Common myeloid progenitor, CD34-positive (primary cell): ENCODE results near the gene CCDC187.

Experiments used
- CTCF ChIA-PET: fragments of 350-600 bp; sonication (Branson Sonifier 250); formaldehyde crosslinking; loops from one replicate; lab custom pipeline; 2021; ENCODE audit warnings: antibody characterized with exemption; lab: Charles Lee
- POLR2A ChIA-PET: fragments of 350-600 bp; sonication (Branson Sonifier 250); formaldehyde crosslinking; loops from one replicate; lab custom pipeline; 2021; ENCODE audit warnings: antibody characterized with exemption; lab: Charles Lee
- DNase-seq, 3 donors: peaks; one replicate each; pipeline versions ENCODE4 v3.0.0 to v3.0.0-alpha.2; 2013
- H3K27ac ChIP-seq, 2 experiments: 1 replicate in 1 of 2; 2 replicates in 1 of 2; pipeline ENCODE4 v1.7.0; 2013; ENCODE audit warnings: inconsistent platforms in 2 of 2, low read length in 2 of 2, mild to moderate bottlenecking in 2 of 2, low read depth in 1 of 2, moderate library complexity in 1 of 2; ENCODE audit not compliant: severe bottlenecking in 2 of 2, insufficient read depth in 1 of 2, poor library complexity in 1 of 2
- H3K27me3 ChIP-seq, 5 experiments: replicated peaks in 2 of 5; 1 replicate in 3 of 5; 2 replicates in 2 of 5; pipeline versions ENCODE4 v1.6.1 to v1.7.0; 2013; ENCODE audit warnings: low read length in 4 of 5, mild to moderate bottlenecking in 2 of 5, moderate library complexity in 2 of 5, inconsistent platforms in 1 of 5; ENCODE audit not compliant: insufficient read depth in 5 of 5, control insufficient read depth in 4 of 5
- H3K36me3 ChIP-seq, 4 experiments: 1 replicate in 2 of 4; 2 replicates in 2 of 4; pipeline versions ENCODE4 v1.6.1 to v1.7.0; 2013; ENCODE audit warnings: low read length in 3 of 4, control low read depth in 1 of 4, mild to moderate bottlenecking in 1 of 4; ENCODE audit not compliant: control insufficient read depth in 4 of 4, insufficient read depth in 4 of 4
- H3K4me1 ChIP-seq, 4 experiments: 1 replicate in 3 of 4; 2 replicates in 1 of 4; pipeline versions ENCODE4 v1.6.1 to v1.7.1; 2013; ENCODE audit warnings: low read length in 3 of 4, mild to moderate bottlenecking in 3 of 4, control low read depth in 1 of 4, inconsistent platforms in 1 of 4, moderate library complexity in 1 of 4; ENCODE audit not compliant: control insufficient read depth in 4 of 4, insufficient read depth in 4 of 4; ENCODE audit errors: control extremely low read depth in 1 of 4
- H3K4me3 ChIP-seq, 7 experiments: 1 replicate in 4 of 7; 2 replicates in 3 of 7; pipeline versions ENCODE4 v1.5.1 to v1.7.0; 2013; ENCODE audit warnings: mild to moderate bottlenecking in 7 of 7, low read length in 6 of 7, moderate library complexity in 6 of 7, inconsistent platforms in 2 of 7, low read depth in 2 of 7, control low read depth in 1 of 7; ENCODE audit not compliant: insufficient read depth in 4 of 7, control insufficient read depth in 1 of 7; ENCODE audit errors: extremely low read depth in 1 of 7
- H3K9me3 ChIP-seq, 5 experiments: 1 replicate in 4 of 5; 2 replicates in 1 of 5; pipeline versions ENCODE4 v1.6.1 to v1.7.1; 2013; ENCODE audit warnings: low read length in 4 of 5, mild to moderate bottlenecking in 2 of 5, inconsistent platforms in 1 of 5, low read depth in 1 of 5, moderate library complexity in 1 of 5; ENCODE audit not compliant: control insufficient read depth in 4 of 5, insufficient read depth in 2 of 5; ENCODE audit errors: control extremely low read depth in 1 of 5
- WGBS: methylation state at CpG from one replicate; pipeline ENCODE4 v1.1.5; 2013; ENCODE audit not compliant: insufficient coverage; 5-methylcytosine and 5-hydroxymethylcytosine counted together

CCDC187 gene

DNA sequence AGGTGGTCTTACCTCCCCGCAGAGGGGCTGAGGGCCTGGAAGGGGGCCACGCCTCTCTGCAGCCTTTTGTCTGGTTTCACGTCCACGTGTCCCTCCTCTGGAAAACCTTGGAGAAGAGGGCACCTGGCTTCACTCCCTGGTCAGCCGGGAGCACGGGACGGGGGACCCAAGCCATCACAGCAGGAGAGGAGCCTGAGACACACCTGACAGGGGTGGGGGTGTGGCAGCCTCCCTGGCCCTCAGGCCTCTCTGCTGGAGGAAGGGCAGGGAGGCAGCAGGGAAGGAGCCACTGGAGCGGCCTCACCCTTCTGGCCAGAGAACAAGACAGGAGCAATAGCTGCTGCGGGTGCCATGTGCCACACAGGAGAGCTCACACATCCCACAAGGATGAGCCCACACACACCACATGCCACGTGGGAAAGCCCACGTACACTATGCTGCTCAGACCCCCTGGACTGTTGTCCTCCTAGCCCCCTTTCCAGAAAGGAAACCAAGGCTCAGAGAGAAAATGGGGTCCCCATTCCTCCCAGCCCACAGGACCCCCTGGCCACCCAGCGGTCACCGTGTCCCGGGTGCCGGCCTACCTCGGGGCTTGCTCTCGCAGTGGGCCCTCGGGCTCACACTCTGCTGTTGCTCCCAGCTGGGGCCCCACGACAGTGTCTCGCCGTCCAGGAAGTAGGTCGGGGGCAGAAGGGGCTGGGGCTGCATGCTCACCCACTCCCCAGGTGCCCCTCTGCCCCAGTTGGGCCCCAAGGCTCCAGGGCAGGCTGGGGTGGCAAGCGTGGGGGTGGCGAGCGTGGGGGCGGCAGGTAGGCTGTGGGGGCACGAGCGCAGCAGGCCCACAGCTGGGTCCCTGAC, 18.2 kb downstream of the CCDC187 start:
- ChIA-PET CTCF (interaction anchor here (0.8 to 1.5 kb wide), 6 partner anchors 12 to 144 kb away, joined by 3 read pairs; no protein-coding TSS in a partner anchor), POLR2A (no interaction called here)
- 86% methylated on average over 23 of the region's 28 CpGs for WGBS
- DNase-seq, result no peak
- Histone ChIP-seq H3K36me3 (no peaks in the 10 kb centered on the region), H3K27me3 (no peaks in the 10 kb centered on the region), H3K9me3 (no peaks in the 10 kb centered on the region), H3K4me1 (peaks cover 0 to 20% (median 6%) of the 10 kb centered on the region in 4 experiments), H3K27ac (no peak overlapping the region), H3K4me3 (no peak overlapping the region)

- no peaks in the 10 kb centered on the region for H3K36me3 ChIP-seq
- 98% methylated on average over 13 of the region's 19 CpGs for WGBS
- ChIA-PET POLR2A (no interaction called here), CTCF (interaction anchor here (0.9 to 3.3 kb wide), 7 partner anchors 9 to 152 kb away, joined by 3 to 16 read pairs (median 3); no protein-coding TSS in a partner anchor)
- peaks cover 0 to 20% (median 6%) of the 10 kb centered on the region in 4 experiments for H3K4me1 ChIP-seq
- no peak overlapping the region for H3K4me3 ChIP-seq
- no peak overlapping the region for H3K27ac ChIP-seq
- no peaks in the 10 kb centered on the region for H3K9me3 ChIP-seq
- DNase-seq, result no peak
- no peaks in the 10 kb centered on the region for H3K27me3 ChIP-seq
These were observed 18.9 kb downstream of the CCDC187 start for GRCh38 chr9:136284951-136285350.

DNA sequence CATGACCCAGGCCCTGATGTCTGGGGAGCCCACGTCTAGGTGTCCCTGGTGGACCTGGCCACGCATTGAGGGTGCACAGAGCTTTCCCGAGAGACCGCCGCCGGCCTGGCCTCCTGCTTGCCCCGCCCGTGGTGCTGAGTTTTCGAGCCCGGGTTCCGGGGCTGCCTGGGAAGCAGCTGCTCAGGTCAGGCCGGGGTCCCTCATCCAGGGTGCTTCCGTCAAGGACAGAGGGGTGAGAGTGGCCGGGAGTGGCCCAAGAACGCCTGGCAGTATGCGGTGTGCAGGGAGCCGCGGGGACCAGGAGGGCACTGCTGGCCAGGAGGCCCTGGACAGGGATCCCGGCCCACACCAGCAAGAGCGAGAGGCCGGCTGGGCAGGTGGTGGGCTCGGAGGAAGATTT, 19.6 kb downstream of the CCDC187 start:
- CTCF ChIA-PET, result interaction anchor here (0.5 to 3.3 kb wide), 12 partner anchors 9 to 164 kb away, joined by 3 to 16 read pairs (median 4); no protein-coding TSS in a partner anchor

DNA sequence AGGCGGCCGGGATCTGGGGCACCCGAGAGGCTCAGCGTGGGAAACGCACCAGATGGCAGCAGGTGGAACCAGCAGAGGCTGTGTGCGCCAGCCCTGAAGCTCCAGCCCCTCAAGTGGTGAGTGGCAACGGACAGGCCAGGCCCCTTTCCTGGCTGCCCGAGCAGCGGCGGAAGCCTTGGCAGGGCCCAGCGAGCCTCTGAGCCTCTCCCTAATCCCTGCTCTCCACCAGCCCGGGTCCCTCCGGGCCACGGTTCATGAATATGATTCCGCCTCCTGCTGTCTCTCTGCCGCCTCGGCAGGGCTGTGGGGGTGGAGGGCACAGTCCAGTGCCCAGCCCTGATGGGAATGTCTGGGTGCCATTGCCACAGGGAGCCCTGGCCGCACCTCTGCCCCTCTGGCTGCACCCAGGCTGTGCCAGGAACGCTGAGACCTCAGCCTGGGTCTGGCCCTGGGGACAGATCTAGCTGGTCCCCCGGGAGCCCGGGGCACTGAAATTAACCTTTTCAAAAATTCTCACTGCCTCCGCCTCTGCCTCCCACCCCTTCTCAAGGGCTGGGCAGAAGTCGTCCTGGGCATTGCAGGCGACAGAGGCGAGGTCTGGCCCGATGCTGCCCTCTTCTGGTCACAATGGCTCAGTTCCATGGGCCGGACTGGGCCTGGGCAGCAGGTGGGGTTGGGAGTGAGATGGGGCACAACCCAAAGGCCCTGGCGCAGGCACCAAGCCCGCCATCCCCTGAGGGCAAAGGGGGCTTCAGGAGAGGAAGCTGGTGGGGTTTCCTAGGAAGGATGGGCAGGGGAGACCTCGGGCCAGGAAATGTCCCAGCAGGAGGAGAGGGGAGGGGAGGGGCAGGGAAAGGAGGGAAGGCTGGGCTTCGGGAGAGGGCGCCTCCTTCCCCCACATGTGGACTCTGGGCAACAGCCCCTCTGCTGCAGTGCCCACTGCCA, 20.3 kb downstream of the CCDC187 start:
- ChIA-PET POLR2A (no interaction called here), CTCF (interaction anchor here (0.5 to 3.3 kb wide), 18 partner anchors 8 to 163 kb away, joined by 3 to 16 read pairs (median 3); no protein-coding TSS in a partner anchor)
- Histone ChIP-seq H3K4me1 (peaks cover 0 to 20% (median 6%) of the 10 kb centered on the region in 4 experiments), H3K27me3 (peaks cover 0 to 3% (median 0%) of the 10 kb centered on the region in 5 experiments), H3K36me3 (no peaks in the 10 kb centered on the region), H3K4me3 (peak overlapping the region in 2 of 7 experiments; percentile 19 to 55), H3K9me3 (no peaks in the 10 kb centered on the region), H3K27ac (no peak overlapping the region)
- DNase-seq, result peak; percentile 78 to 89 (median 87)
- WGBS, result 17% methylated on average over 22 of the region's 32 CpGs

More for the DNA sequence above, 19.6 kb downstream of the CCDC187 start:
- H3K4me3 ChIP-seq, result no peak overlapping the region
- H3K36me3 ChIP-seq, result no peaks in the 10 kb centered on the region
- POLR2A ChIA-PET, result no interaction called here
- no peak overlapping the region for H3K27ac ChIP-seq
- peaks cover 0 to 1% (median 0%) of the 10 kb centered on the region in 5 experiments for H3K27me3 ChIP-seq
- H3K4me1 ChIP-seq, result peaks cover 0 to 20% (median 6%) of the 10 kb centered on the region in 4 experiments
- no peaks in the 10 kb centered on the region for H3K9me3 ChIP-seq
- 86% methylated on average over 22 of the region's 22 CpGs for WGBS
- DNase-seq, result no peak

DNA sequence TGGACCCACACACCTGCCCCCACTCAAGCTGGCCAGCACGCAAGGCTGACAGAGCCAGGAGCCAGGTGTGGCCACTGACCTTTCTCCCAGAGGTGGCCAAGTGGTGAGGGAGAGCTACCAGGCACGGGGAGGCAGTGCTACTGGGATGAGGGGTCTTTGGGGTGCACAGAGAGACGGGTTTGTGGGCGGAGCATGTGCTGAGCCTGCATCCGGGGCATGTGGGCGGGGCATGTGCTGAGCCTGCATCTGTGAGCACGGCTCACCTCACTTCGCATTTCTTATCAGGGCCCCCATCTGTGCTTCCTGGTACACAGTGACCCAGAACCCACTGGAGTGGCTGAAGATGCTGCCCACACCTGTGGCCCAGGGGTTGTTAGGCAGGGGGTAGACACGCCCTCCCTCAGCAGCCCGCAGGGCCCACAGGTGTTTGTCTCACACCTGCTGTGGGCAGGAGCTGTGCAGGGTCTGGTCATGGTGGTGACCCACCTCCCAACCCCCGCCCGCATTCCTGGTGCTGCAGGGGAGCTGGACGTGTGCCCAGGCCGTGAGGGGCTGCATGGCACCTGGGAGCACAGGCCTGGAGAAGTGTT, 21.5 kb downstream of the CCDC187 start:
- WGBS, result 34% methylated on average over 7 of the region's 14 CpGs
- DNase-seq, result peak; percentile 45 to 87 (median 79)
- H3K27me3 ChIP-seq, result peaks cover 0 to 3% (median 0%) of the 10 kb centered on the region in 5 experiments
- CTCF ChIA-PET, result interaction anchor here (0.9 to 3.3 kb wide), 10 partner anchors 12 to 151 kb away, joined by 3 to 16 read pairs (median 4); no protein-coding TSS in a partner anchor
- H3K4me1 ChIP-seq, result peaks cover 0 to 20% (median 6%) of the 10 kb centered on the region in 4 experiments
- no peaks in the 10 kb centered on the region for H3K36me3 ChIP-seq
- H3K27ac ChIP-seq, result no peak overlapping the region
- no peak overlapping the region for H3K4me3 ChIP-seq
- POLR2A ChIA-PET, result no interaction called here
- H3K9me3 ChIP-seq, result no peaks in the 10 kb centered on the region

- H3K27me3 ChIP-seq, result peaks cover 0 to 3% (median 0%) of the 10 kb centered on the region in 5 experiments
- 95% methylated on average over 38 of the region's 39 CpGs for WGBS
- no peaks in the 10 kb centered on the region for H3K36me3 ChIP-seq
- no peak overlapping the region for H3K27ac ChIP-seq
- ChIA-PET POLR2A (no interaction called here), CTCF (interaction anchor here (0.8 to 3.3 kb wide), 7 partner anchors 12 to 299 kb away, joined by 3 to 16 read pairs (median 3); no protein-coding TSS in a partner anchor)
- no peak overlapping the region for H3K4me3 ChIP-seq
- no peaks in the 10 kb centered on the region for H3K9me3 ChIP-seq
- DNase-seq, result no peak
- peaks cover 0 to 20% (median 6%) of the 10 kb centered on the region in 4 experiments for H3K4me1 ChIP-seq
These were observed 22.2 kb downstream of the CCDC187 start for GRCh38 chr9:136281421-136282271.
